ENCODE data around the gene DUSP1.
"Not testable (repeated sequence)": the region's sequence is repeated elsewhere in the genome, so short reads cannot be mapped to it uniquely, and the experiment has no call there.

The DUSP1 gene

DNA sequence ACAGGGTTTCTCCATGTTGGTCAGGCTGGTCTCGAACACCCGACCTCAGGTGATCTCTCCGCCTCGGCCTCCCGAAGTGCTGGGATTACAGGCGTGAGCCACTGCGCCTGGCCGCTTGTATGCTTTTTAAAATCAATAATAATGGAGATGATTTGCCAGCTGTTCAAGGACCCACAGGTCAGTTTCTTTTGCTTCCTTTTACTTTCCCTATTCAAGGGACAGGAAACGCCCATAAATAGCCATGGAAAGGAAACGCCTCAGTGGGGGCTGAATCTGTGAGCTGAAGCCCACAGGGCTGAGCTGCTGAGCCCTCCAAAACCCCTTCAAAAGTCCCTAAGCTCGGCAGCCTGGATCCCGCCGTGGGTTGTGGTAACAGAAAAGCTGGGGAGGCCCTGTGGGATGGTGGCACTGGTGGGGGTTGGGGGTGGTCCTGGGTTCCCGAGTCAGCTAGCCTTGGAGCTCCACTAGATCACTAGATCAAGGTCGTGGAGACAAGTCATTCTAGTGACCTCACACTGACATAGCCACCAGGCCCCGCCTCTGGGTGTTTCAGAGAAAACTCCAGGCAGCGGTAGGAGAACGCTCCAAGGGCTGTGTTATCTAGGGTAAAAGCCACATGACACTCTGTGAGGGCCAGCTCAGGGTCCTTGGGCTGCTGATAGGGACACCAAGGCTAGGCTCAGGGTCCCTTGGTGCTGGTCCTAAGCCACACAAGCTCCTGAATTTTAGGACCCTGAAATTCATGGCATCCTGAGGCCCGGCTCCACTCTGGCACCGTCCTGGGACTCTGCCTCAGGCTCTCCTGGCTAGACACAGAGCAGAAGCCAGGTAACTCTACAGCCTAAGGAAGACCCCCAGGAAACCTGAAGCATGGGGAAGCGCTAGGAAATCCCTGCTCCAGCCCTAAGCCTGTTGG lies 18.0 kb upstream of the DUSP1 start:
- DNase-seq (ENCODE audit: low read depth): no peak
- TF ChIP-seq, protein P1, sequence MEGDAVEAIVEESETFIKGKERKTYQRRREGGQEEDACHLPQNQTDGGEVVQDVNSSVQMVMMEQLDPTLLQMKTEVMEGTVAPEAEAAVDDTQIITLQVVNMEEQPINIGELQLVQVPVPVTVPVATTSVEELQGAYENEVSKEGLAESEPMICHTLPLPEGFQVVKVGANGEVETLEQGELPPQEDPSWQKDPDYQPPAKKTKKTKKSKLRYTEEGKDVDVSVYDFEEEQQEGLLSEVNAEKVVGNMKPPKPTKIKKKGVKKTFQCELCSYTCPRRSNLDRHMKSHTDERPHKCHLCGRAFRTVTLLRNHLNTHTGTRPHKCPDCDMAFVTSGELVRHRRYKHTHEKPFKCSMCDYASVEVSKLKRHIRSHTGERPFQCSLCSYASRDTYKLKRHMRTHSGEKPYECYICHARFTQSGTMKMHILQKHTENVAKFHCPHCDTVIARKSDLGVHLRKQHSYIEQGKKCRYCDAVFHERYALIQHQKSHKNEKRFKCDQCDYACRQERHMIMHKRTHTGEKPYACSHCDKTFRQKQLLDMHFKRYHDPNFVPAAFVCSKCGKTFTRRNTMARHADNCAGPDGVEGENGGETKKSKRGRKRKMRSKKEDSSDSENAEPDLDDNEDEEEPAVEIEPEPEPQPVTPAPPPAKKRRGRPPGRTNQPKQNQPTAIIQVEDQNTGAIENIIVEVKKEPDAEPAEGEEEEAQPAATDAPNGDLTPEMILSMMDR (IDR thresholded peaks at IDR 0.05; ENCODE audit: low read depth, low read length, missing control alignments): no peak
- no peak overlapping the region for H3K4me3 ChIP-seq (ENCODE audit: low read depth, low read length)
- in situ Hi-C loops (cut with HindIII; ENCODE audit: low sequenced_read_pairs): loop anchor here (25.0 kb wide), 1 partner anchor 98 kb away; no protein-coding TSS in a partner anchor

DNA sequence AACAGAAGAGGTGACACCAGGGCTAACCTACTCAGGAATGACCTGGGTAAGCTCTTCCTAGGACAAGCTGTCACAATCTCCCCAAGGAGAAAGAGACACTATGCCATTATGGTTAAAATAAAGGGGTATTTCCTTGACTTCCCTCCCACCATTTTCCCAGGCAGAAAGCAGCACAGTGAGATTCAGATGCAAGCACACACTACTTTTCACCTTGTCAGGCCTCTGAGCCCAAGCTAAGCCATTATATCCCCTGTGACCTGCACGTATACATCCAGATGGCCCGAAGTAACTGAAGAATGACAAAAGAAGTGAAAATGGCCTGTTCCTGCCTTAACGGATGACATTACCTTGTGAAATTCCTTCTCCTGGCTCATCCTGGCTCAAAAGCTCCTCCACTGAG lies 16.5 kb upstream of the DUSP1 start:
- not testable (repeated sequence) for H3K4me3 ChIP-seq (ENCODE audit: low read depth, low read length); DNase-seq (ENCODE audit: low read depth)
- in situ Hi-C loops (cut with HindIII; ENCODE audit: low sequenced_read_pairs): loop anchor here (25.0 kb wide), 1 partner anchor 100 kb away; no protein-coding TSS in a partner anchor

DNA sequence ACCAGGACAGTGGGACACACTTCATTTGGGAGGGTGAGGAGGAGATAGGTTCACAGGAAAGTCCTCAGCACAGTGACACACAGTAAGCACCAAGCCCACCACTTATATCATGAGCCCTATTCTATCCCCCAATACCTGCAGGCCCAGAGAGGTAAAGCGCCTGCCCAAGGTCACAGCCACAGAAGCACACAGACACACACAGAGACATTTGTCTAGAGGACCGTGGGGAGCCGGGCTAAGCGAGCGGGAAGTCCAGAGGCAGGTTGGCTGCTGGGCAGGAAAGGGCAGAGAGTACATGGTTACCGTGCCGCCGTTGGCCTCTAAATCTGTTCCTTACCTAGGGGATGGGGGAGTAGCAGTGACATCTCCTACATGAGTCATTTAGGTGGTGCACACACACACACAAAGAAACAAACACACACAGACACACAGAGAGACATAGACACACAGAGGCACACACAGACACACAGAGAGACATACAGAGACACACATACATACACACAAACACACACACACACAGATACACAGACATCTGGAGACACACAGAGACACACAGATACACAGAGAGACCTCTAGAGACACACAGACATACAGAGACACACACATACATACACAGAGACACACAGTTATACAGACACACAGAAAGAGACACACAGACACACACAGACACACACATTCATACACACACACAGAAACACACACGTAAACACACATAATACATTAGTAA lies 15.9 kb upstream of the DUSP1 start:
- no peak for DNase-seq (ENCODE audit: low read depth)
- TF ChIP-seq, protein P1 (IDR thresholded peaks at IDR 0.05; ENCODE audit: low read depth, low read length, missing control alignments): no peak
- in situ Hi-C loops (cut with HindIII; ENCODE audit: low sequenced_read_pairs): loop anchor here (25.0 kb wide), 1 partner anchor 100 kb away; no protein-coding TSS in a partner anchor
- H3K4me3 ChIP-seq (ENCODE audit: low read depth, low read length): no peak overlapping the region

DNA sequence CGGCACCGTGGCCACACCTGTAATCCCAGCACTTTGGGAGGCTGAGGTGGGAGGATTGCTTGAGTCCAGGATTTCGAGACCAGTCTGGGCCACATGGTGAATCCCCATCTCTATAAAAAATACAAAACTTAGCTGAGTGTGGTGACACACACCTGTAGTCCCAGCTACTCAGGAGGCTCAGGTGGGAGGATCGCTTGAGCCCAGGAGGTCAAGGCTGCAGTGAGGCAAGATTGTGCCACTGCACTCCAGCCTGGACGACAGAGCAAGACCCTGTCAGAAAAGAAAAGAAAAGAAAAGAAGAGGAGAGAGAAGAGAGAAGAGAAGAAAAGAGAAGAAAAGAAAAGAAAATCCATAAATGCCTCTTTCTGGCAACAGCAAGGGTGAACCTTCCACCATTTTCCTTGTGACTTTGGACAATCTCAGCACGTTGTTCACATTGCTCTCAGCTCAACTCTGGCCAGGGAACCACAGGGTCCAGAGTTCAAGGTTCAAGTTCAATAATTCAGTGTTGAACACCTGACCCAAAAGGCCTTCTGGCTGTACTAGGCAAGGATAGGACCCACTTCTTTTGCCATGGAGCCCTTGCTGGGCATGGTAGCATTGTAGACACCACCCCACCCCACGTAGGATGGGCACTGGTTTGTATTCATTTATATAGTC lies 14.6 kb upstream of the DUSP1 start:
- in situ Hi-C loops (cut with HindIII; ENCODE audit: low sequenced_read_pairs): loop anchor here (25.0 kb wide), 1 partner anchor 102 kb away; no protein-coding TSS in a partner anchor
- no peak for DNase-seq (ENCODE audit: low read depth)

DNA sequence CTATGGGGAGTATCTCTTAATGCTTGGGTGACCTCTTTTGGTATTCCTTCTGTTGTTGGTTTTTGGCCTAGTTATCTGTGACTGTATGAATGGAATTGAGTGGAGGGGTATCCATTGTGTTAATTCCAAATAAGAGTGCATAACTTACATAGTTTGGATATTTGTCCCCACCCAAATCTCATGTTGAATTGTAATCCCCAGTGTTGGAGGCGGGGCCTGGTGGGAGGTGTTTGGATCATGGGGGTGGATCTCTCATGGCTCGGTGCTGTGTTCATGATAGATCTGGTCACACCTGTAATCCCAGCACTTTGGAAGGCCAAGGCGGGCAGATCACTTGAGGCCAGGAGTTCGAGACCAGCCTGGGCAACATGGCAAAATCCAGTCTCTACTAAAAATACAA lies 13.2 kb upstream of the DUSP1 start:
- not testable (repeated sequence) for H3K4me3 ChIP-seq (ENCODE audit: low read depth, low read length); DNase-seq (ENCODE audit: low read depth)
- in situ Hi-C loops (cut with HindIII; ENCODE audit: low sequenced_read_pairs): loop anchor here (25.0 kb wide), 1 partner anchor 103 kb away; no protein-coding TSS in a partner anchor

More for the DNA sequence above, 14.6 kb upstream of the DUSP1 start:
- no peak overlapping the region for H3K4me3 ChIP-seq (ENCODE audit: low read depth, low read length)
- TF ChIP-seq, protein P1 (IDR thresholded peaks at IDR 0.05; ENCODE audit: low read depth, low read length, missing control alignments): no peak

DNA sequence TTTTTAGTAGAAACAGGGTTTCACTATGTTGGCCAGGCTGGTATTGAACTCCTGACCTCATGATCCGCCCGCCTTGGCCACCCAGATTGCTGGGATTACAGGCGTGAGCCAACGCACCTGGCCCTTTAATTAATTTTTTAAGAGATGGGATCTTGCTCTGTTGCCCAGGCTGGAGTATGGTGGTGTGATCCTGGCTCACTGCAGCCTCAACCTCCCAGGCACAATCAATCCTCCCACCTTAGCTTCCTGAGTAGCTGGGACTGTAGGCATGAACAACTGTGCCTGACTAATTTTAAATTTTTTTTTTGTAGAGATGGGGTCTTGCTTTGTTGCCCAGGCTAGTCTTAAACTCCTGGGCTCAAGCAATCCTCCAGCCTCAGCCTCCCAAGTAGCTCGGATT lies 12.3 kb upstream of the DUSP1 start:
- DNase-seq (ENCODE audit: low read depth); H3K4me3 ChIP-seq (ENCODE audit: low read depth, low read length): not testable (repeated sequence)
- in situ Hi-C loops (cut with HindIII; ENCODE audit: low sequenced_read_pairs): loop anchor here (25.0 kb wide), 1 partner anchor 104 kb away; no protein-coding TSS in a partner anchor

DNA sequence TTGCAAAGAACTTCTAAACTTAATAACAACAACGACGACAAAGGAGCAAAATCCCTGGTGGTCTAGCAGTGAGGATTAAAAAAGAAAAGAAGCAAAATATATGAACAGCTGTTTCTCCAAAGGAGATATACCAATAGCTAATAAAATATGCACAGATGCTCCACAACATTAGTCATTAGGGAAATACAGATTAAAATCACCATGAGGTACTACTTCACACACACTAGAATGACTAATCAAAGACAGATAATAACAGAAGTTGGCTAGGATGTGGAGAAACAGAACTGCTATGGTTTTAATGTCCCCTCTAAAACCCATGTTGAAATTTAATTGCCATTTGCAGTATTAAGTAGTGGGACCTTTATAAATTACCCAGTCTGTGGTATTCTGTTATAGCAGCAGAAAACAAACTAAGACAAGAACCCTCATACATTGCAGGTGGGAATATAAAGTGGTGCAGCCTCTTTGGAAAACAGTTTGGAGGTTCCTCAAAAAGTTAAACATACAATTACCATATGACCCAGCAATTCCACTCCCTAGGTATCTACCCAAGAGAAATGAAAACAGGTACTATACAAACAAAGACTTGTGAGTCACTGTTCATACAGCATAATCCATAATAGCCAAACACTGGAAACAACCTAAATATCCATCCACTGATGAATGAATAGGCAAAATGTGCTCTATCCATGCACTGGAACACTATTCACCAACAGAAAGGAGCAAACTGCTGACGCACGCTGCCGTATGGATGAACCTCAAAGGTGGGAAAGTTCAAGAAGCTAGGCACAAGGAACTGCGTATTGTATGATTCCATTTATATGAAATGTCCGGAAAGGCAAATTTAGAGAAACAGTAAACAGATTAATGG lies 11.4 kb upstream of the DUSP1 start:
- in situ Hi-C loops (cut with HindIII; ENCODE audit: low sequenced_read_pairs): loop anchor here (25.0 kb wide), 1 partner anchor 105 kb away; no protein-coding TSS in a partner anchor
- DNase-seq (ENCODE audit: low read depth): no peak
- TF ChIP-seq, protein P1 (IDR thresholded peaks at IDR 0.05; ENCODE audit: low read depth, low read length, missing control alignments): no peak
- no peak overlapping the region for H3K4me3 ChIP-seq (ENCODE audit: low read depth, low read length)

All from astrocyte of the cerebellum (primary cell).